Activated CD8-positive, alpha-beta memory T cell treated with anti-CD3 and anti-CD28 coated beads for 36 hours (primary cell): ENCODE measurements around the gene ARL5C. TPM values are rescaled to one million over a fixed set of nuclear protein-coding genes. Genes with fewer than 3 reads are reported as not detected.

ENCODE experiments used
- CTCF ChIA-PET: fragments of 350-600 bp; sonication (Branson Sonifier 250); formaldehyde crosslinking; loops from one replicate; lab custom pipeline; 2021; ENCODE audit warnings: antibody characterized with exemption; lab: Charles Lee
- POLR2A ChIA-PET: fragments of 350-600 bp; sonication (Branson Sonifier 250); formaldehyde crosslinking; loops from one replicate; lab custom pipeline; 2021; ENCODE audit warnings: antibody characterized with exemption; lab: Charles Lee
- total RNA-seq, 2 experiments: library from RNA; stranded (reverse); gene quantifications; one replicate each; pipeline ENCODE4 v1.2.3, GENCODE V29; 2021

The ARL5C gene
- total RNA-seq, 2 experiments from 2014 or later: not detected

GRCh38 chr17:39196241-39196807, 30.4 kb upstream of the ARL5C start:
- ChIA-PET POLR2A (no interaction called here), CTCF (interaction anchor here (1.2 to 2.3 kb wide), 5 partner anchors 10 to 41 kb away, joined by 3 to 10 read pairs (median 6); no protein-coding TSS in a partner anchor)

- POLR2A ChIA-PET: no interaction called here
- CTCF ChIA-PET: interaction anchor here (0.6 to 2.3 kb wide), 6 partner anchors 11 to 41 kb away, joined by 3 to 10 read pairs (median 6); no protein-coding TSS in a partner anchor
These were observed 29.7 kb upstream of the ARL5C start for GRCh38 chr17:39195568-39196160.

GRCh38 chr17:39194985-39195524, 29.1 kb upstream of the ARL5C start:
- POLR2A ChIA-PET: no interaction called here
- CTCF ChIA-PET: interaction anchor here (0.6 to 2.3 kb wide), 6 partner anchors 12 to 42 kb away, joined by 3 to 10 read pairs (median 6); no protein-coding TSS in a partner anchor

- CTCF ChIA-PET: interaction anchor here (1.8 to 3.2 kb wide), 2 partner anchors 19 kb away, joined by 10 to 13 read pairs; no protein-coding TSS in a partner anchor
- POLR2A ChIA-PET: no interaction called here
These were observed 28.4 kb upstream of the ARL5C start for GRCh38 chr17:39194089-39194984.

- ChIA-PET CTCF (interaction anchor here (1.0 to 3.2 kb wide), 2 partner anchors 18 to 39 kb away, joined by 5 to 13 read pairs; no protein-coding TSS in a partner anchor), POLR2A (no interaction called here)
These were observed 27.4 kb upstream of the ARL5C start for GRCh38 chr17:39193346-39193745.

GRCh38 chr17:39192901-39193300, 26.9 kb upstream of the ARL5C start:
- POLR2A ChIA-PET: no interaction called here
- CTCF ChIA-PET: interaction anchor here (1.0 to 3.2 kb wide), 2 partner anchors 18 to 39 kb away, joined by 5 to 13 read pairs; no protein-coding TSS in a partner anchor

GRCh38 chr17:39191750-39192510, 26.0 kb upstream of the ARL5C start:
- CTCF ChIA-PET: interaction anchor here (0.9 to 3.2 kb wide), 2 partner anchors 8 to 17 kb away, joined by 3 to 13 read pairs; partner anchors contain the start of gene RPL19
- POLR2A ChIA-PET: no interaction called here

- CTCF ChIA-PET: interaction anchor here (1.1 to 1.6 kb wide), 2 partner anchors 12 kb away, joined by 3 to 5 read pairs; no protein-coding TSS in a partner anchor
These were observed 21.3 kb upstream of the ARL5C start for GRCh38 chr17:39187152-39187830.

GRCh38 chr17:39186481-39187002, 20.6 kb upstream of the ARL5C start:
- POLR2A ChIA-PET: interaction anchor here (0.9 kb wide), 1 partner anchor 22 kb away, joined by 3 read pairs; no protein-coding TSS in a partner anchor

More at GRCh38 chr17:39187152-39187830, 21.3 kb upstream of the ARL5C start:
- POLR2A ChIA-PET: interaction anchor here (0.6 kb wide), 1 partner anchor 432 kb away, joined by 3 read pairs; no protein-coding TSS in a partner anchor

GRCh38 chr17:39183720-39184119, 17.8 kb upstream of the ARL5C start:
- CTCF ChIA-PET: interaction anchor here (1.2 to 2.4 kb wide), 2 partner anchors 12 to 19 kb away, joined by 4 to 5 read pairs; no protein-coding TSS in a partner anchor
- POLR2A ChIA-PET: interaction anchor here (0.6 kb wide), 1 partner anchor 14 kb away, joined by 3 read pairs; no protein-coding TSS in a partner anchor

More at GRCh38 chr17:39186481-39187002, 20.6 kb upstream of the ARL5C start:
- CTCF ChIA-PET: interaction anchor here (1.1 to 1.6 kb wide), 2 partner anchors 12 to 13 kb away, joined by 3 to 5 read pairs; no protein-coding TSS in a partner anchor

- POLR2A ChIA-PET: no interaction called here
- CTCF ChIA-PET: interaction anchor here (1.2 to 2.4 kb wide), 2 partner anchors 13 to 18 kb away, joined by 4 to 5 read pairs; no protein-coding TSS in a partner anchor
These were observed 17.1 kb upstream of the ARL5C start for GRCh38 chr17:39183045-39183444.

GRCh38 chr17:39181303-39181702, 15.3 kb upstream of the ARL5C start:
- ChIA-PET CTCF (interaction anchor here (0.6 to 2.4 kb wide), 3 partner anchors 15 to 162 kb away, joined by 3 to 5 read pairs (median 5); partner anchors contain the start of gene ARL5C), POLR2A (no interaction called here)

GRCh38 chr17:39178536-39178935, 12.6 kb upstream of the ARL5C start:
- POLR2A ChIA-PET: no interaction called here
- CTCF ChIA-PET: no interaction called here

- ChIA-PET CTCF (interaction anchor here (5.6 kb wide), 1 partner anchor 11 kb away, joined by 58 read pairs; the partner anchor contains the start of gene ARL5C), POLR2A (no interaction called here)
These were observed 11.3 kb upstream of the ARL5C start for GRCh38 chr17:39177256-39177655.

- ChIA-PET POLR2A (no interaction called here), CTCF (interaction anchor here (1.2 to 5.6 kb wide), 13 partner anchors 10 to 250 kb away, joined by 3 to 58 read pairs (median 6); partner anchors contain the start of genes ARL5C, LASP1NB and RPL19)
These were observed 9.7 kb upstream of the ARL5C start for GRCh38 chr17:39175695-39176093.

GRCh38 chr17:39174920-39175694, 9.1 kb upstream of the ARL5C start:
- POLR2A ChIA-PET: interaction anchor here (0.9 to 1.4 kb wide), 2 partner anchors 10 to 192 kb away, joined by 4 to 6 read pairs; no protein-coding TSS in a partner anchor
- CTCF ChIA-PET: interaction anchor here (0.6 to 5.6 kb wide), 23 partner anchors 9 to 391 kb away, joined by 3 to 58 read pairs (median 4); partner anchors contain the start of genes ARL5C, LASP1NB and RPL19
